ENCODE measurements around the gene OSBPL10. TPM values are rescaled to one million over a fixed set of nuclear protein-coding genes. Genes with fewer than 3 reads are reported as not detected.

OSBPL10 gene
- total and polyA plus RNA-seq, 5 experiments from 2014 or later: 0.03 to 11.2 (median 0.08) TPM

DNA sequence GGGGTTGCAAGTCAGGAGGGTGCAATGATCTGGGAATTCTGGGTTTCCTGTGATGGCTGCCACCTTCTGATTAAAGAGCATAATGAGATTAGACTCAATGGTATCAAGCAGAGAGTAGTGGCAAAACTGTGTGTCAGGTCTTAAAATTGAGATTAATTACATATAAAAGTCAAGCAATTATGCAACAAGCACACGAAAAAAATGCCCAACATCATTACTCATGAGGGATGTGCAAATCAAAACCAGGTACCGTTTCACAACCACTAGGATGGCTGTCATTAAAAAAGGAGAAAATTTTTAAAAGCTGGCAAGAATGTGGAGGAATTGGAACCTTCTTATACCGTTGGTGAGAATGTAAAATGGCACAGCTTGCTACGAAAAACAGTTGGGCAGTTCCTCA, 205.0 kb downstream of the OSBPL10 start:
- POLR2A ChIA-PET: no interaction called here
- H3K36me3 Mint-ChIP-seq: peaks cover 0 to 5% (median 0%) of the 10 kb centered on the region in 3 donors
- no peak overlapping the region for H3K27ac Mint-ChIP-seq
- H3K4me1 Mint-ChIP-seq: peaks cover 0 to 6% (median 0%) of the 10 kb centered on the region in 4 donors
- H3K27me3 Mint-ChIP-seq: peaks cover 0 to 30% (median 4%) of the 10 kb centered on the region in 5 donors
- H3K9me3 Mint-ChIP-seq: peaks cover 0 to 11% (median 0%) of the 10 kb centered on the region in 9 donors
- H3K4me3 Mint-ChIP-seq: no peak overlapping the region
- DNase-seq: no peak
- no peak for ATAC-seq

DNA sequence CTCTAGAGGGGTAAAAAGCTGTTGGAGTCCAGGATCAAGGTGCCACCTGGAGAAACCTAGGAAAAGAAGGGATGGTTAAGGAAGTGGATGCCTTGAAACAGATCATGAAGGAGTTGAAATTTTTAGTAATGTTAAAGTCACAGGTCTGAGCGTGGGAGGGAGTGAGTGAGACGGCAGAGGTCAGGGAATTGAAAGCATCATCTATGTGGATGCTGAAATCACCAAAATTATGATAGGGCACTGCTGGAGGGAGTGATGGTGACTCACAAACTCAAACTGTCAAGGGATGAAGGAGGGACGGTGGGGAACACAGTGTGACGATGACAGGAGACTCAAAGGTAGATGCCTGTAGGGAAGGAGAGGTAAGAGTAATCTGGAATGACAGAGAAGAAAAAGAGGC, 205.7 kb downstream of the OSBPL10 start:
- Mint-ChIP-seq H3K36me3 (peaks cover 0 to 5% (median 0%) of the 10 kb centered on the region in 3 donors), H3K27me3 (peaks cover 0 to 26% (median 4%) of the 10 kb centered on the region in 5 donors), H3K4me3 (no peak overlapping the region), H3K9me3 (peaks cover 0 to 11% (median 0%) of the 10 kb centered on the region in 9 donors), H3K4me1 (peaks cover 0 to 6% (median 0%) of the 10 kb centered on the region in 4 donors), H3K27ac (peak overlapping the region in 1 of 10 donors; percentile 28)
- ATAC-seq: no peak
- DNase-seq: no peak
- POLR2A ChIA-PET: no interaction called here

DNA sequence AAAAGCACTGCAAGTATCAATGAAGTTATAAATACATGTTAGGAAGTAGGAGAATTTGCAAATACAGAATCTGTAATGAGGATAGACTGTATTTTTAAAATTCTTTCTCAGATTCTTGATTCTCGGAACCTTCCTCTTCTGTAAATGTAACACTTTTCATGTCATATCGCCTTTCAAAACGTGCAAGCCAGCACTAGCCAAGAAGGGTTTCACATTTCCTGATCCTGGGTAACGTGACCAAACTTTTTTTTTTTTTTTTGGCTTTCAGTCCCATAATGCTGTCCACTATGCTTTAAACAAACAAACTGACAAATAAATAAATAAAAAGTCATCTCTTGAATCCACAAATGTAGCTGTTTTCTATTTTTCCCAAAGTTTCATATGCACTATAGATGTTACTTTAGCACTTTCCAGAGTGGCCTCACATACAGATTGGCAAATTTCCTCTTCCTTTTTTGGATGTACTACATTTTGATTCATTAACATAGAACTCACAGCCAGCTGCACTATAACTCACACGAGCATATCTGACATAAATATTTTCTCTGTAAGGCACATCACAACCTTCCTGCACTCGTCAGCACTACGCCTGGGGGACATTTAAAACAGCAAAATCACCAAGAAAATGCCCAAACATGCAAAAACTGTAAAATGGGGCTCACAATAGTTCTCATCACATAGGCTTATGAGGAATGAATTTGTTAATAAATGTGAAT, 208.1 kb downstream of the OSBPL10 start:
- Mint-ChIP-seq H3K4me1 (peaks cover 2 to 6% (median 2%) of the 10 kb centered on the region in 4 donors), H3K4me3 (no peak overlapping the region), H3K27ac (no peak overlapping the region), H3K27me3 (peaks cover 0 to 13% (median 4%) of the 10 kb centered on the region in 5 donors), H3K9me3 (peaks cover 0 to 6% (median 0%) of the 10 kb centered on the region in 9 donors), H3K36me3 (no peaks in the 10 kb centered on the region)
- no peak for ATAC-seq
- no peak for DNase-seq
- POLR2A ChIA-PET: no interaction called here

DNA sequence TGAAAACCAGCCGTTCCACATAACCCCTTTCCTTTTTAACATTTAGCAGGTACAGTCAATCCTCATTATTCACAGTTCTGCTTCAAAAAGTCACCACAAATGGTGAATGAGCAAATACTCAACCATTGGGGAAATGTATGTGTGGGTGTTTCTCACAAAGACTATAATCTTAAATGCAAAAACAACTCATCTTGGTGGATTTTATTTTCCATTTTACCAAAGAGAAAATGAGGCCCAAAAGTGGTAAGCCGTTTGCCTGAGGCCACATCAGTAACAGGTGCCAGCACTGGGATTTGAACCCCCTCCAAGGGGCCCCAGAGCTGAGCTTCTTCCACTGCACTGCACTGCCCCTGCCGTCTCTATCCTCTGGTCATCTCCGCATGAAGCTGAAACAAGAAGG, 208.8 kb downstream of the OSBPL10 start:
- no peaks in the 10 kb centered on the region for H3K36me3 Mint-ChIP-seq
- ATAC-seq (no peak), DNase-seq (no peak)
- peaks cover 0 to 11% (median 4%) of the 10 kb centered on the region in 5 donors for H3K27me3 Mint-ChIP-seq
- H3K9me3 Mint-ChIP-seq: peaks cover 0 to 2% (median 0%) of the 10 kb centered on the region in 9 donors
- POLR2A ChIA-PET: no interaction called here
- no peak overlapping the region for H3K4me3 Mint-ChIP-seq
- peaks cover 2 to 6% (median 2%) of the 10 kb centered on the region in 4 donors for H3K4me1 Mint-ChIP-seq
- no peak overlapping the region for H3K27ac Mint-ChIP-seq

DNA sequence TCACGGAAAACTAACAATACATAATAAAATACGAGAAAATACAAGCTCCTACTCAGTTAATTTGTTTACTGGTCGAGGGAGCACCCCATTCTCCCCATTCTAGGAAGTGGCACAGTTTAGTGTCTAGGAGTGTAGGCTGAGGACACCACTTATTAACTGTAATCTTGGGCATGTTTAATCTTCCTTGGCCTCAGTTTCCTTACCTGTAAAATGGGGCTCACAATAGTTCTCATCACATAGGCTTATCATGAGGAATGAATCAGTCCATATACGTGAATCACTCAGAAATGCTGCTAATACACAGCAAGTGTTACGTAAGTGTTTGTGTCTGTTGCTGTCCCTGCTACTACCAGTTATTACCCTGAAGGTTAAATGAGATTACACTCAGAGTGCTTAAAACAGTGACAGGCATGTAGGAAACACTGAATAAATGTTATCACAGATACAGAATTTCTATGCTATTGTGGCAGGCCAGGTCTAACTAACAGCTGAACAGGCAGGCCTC, 210.2 kb downstream of the OSBPL10 start:
- no peak overlapping the region for H3K27ac Mint-ChIP-seq
- H3K4me3 Mint-ChIP-seq: no peak overlapping the region
- ATAC-seq: no peak
- peaks cover 0 to 11% (median 4%) of the 10 kb centered on the region in 5 donors for H3K27me3 Mint-ChIP-seq
- no peaks in the 10 kb centered on the region for H3K36me3 Mint-ChIP-seq
- peaks cover 0 to 2% (median 0%) of the 10 kb centered on the region in 9 donors for H3K9me3 Mint-ChIP-seq
- peaks cover 2 to 6% (median 3%) of the 10 kb centered on the region in 4 donors for H3K4me1 Mint-ChIP-seq
- no peak for DNase-seq
- POLR2A ChIA-PET: no interaction called here

DNA sequence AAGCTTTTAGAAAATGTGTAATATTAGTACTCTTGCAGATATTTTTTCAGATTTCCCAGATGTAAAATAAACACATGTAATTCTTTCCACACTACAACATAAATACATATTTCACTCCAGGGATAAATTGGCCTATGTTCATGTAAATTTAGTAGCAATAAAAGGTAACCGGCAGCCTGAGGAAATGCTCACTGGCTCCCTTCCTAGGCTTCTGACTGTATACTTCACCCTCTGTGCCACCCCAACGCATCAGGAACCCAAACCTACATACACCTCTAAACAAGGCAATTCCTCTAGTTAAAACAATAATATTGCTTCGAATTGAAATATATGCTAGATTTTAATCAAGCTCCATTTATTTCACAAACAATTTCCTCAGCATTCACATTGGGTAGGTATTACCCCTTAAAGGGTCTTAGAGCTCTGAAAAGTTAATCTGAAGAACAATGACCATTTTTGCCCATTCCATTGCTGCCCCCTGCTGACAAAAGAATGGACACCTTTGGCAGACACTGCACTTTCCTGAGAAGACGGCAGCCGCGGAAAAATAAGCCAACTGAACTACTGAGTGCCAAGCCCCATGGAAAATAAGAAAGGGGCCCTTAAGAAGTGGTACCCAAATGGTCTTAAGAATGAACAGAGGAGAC, 212.5 kb downstream of the OSBPL10 start:
- no peak overlapping the region for H3K27ac Mint-ChIP-seq
- no peaks in the 10 kb centered on the region for H3K9me3 Mint-ChIP-seq
- no peak overlapping the region for H3K4me3 Mint-ChIP-seq
- no peaks in the 10 kb centered on the region for H3K36me3 Mint-ChIP-seq
- DNase-seq: peak; percentile 5 to 68 (median 44)
- ATAC-seq: peak; percentile 47 to 49
- POLR2A ChIA-PET: no interaction called here
- H3K4me1 Mint-ChIP-seq: peaks cover 2 to 6% (median 3%) of the 10 kb centered on the region in 4 donors
- H3K27me3 Mint-ChIP-seq: peaks cover 0 to 2% (median under 1%) of the 10 kb centered on the region in 5 donors

DNA sequence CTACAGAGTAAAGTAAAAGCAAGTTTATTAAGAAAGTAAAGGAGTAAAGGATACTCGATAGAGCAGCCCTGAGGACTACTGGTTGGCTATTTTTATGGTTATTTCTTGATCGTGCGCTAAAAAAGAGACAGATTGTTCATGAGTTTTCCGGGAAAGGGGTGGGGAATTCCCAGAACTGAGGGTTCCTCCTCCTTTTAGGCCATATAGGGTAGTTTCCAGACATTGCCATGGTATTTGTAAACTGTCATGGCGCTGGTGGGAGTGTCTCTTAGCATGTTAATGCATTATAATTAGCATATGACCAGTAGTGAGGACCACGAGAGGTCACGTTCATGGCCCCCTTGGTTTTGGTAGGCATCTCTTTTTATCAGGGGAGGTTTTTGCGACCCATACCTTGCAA, 213.1 kb downstream of the OSBPL10 start:
- ATAC-seq (no peak), DNase-seq (no peak)
- no peaks in the 10 kb centered on the region for H3K9me3 Mint-ChIP-seq
- peaks cover 0 to 2% (median 0%) of the 10 kb centered on the region in 5 donors for H3K27me3 Mint-ChIP-seq
- no peak overlapping the region for H3K27ac Mint-ChIP-seq
- H3K36me3 Mint-ChIP-seq: no peaks in the 10 kb centered on the region
- POLR2A ChIA-PET: no interaction called here
- no peak overlapping the region for H3K4me3 Mint-ChIP-seq
- H3K4me1 Mint-ChIP-seq: peaks cover 2 to 6% (median 3%) of the 10 kb centered on the region in 4 donors

DNA sequence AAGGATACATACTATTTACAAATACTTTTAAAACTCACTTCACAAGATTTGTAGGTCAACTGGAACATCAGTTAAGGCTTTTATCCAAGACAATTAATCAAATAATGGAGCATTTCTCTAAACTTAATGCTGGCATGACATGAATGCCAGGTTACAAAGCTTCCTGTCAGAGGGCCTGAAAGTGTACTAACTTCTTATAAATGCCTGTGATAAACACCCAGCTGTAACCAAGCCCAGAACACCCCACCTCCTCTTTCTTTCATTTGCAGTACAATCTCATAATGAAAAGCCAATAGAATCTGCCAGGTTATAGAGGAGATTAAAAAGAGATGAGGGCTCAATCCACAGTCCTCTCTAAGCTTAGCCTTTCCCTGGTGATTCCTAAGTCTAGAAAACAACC, 214.4 kb downstream of the OSBPL10 start:
- Mint-ChIP-seq H3K4me1 (peaks cover 2 to 8% (median 4%) of the 10 kb centered on the region in 4 donors), H3K36me3 (no peaks in the 10 kb centered on the region), H3K9me3 (no peaks in the 10 kb centered on the region), H3K27ac (no peak overlapping the region), H3K27me3 (peaks cover 0 to 2% (median 0%) of the 10 kb centered on the region in 5 donors), H3K4me3 (no peak overlapping the region)
- ATAC-seq (no peak), DNase-seq (no peak)
- POLR2A ChIA-PET: interaction anchor here (0.7 kb wide), 1 partner anchor 26 kb away, joined by 8 read pairs; no protein-coding TSS in a partner anchor

DNA sequence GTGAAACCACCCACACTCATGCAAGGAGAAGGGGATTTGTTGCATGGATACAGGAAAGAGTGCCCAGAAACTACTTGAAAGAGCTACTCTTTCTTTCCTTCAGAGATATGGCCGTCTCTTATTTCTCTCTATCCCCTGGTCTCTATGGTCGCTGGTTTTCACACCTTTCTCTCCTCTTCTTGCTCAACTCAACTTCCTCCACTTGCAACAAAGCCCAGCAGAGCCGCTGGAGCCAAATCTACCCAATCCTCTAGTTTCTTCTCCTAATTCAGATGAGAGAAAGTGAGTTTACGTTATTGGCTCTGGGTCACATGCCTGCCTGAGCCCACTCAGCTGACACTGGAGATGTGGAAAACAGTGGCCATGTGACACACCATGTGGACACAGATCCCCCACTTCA, 215.2 kb downstream of the OSBPL10 start:
- DNase-seq (no peak), ATAC-seq (no peak)
- H3K27me3 Mint-ChIP-seq: peaks cover 0 to 2% (median 0%) of the 10 kb centered on the region in 5 donors
- POLR2A ChIA-PET: interaction anchor here (0.7 kb wide), 1 partner anchor 26 kb away, joined by 8 read pairs; no protein-coding TSS in a partner anchor
- H3K9me3 Mint-ChIP-seq: no peaks in the 10 kb centered on the region
- H3K36me3 Mint-ChIP-seq: no peaks in the 10 kb centered on the region
- H3K4me3 Mint-ChIP-seq: no peak overlapping the region
- H3K4me1 Mint-ChIP-seq: peaks cover 2 to 8% (median 4%) of the 10 kb centered on the region in 4 donors
- H3K27ac Mint-ChIP-seq: no peak overlapping the region

DNA sequence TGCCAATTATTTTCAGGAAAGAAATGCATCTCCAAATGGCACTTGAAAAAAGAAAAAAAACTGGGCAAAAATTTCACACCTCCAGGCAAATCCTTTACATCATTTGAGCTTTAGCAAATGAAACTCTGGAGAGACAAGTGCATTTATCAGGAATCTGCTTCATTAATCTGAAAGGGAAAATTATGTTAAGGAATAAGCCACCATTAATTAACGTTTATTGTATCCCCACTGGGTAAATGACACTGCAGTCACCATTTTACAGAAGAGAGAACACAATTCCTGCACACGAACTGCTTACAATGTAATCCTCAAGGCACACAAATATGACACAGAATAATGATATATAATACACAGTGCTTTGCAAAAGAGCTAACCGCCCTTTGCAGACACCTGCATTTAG, 217.3 kb downstream of the OSBPL10 start:
- no peak overlapping the region for H3K4me3 Mint-ChIP-seq
- ATAC-seq (no peak), DNase-seq (no peak)
- peaks cover 0 to 6% (median under 1%) of the 10 kb centered on the region in 4 donors for H3K4me1 Mint-ChIP-seq
- H3K27ac Mint-ChIP-seq: no peak overlapping the region
- peaks cover 0 to under 1% (median 0%) of the 10 kb centered on the region in 5 donors for H3K27me3 Mint-ChIP-seq
- no peaks in the 10 kb centered on the region for H3K9me3 Mint-ChIP-seq
- H3K36me3 Mint-ChIP-seq: no peaks in the 10 kb centered on the region
- POLR2A ChIA-PET: no interaction called here

DNA sequence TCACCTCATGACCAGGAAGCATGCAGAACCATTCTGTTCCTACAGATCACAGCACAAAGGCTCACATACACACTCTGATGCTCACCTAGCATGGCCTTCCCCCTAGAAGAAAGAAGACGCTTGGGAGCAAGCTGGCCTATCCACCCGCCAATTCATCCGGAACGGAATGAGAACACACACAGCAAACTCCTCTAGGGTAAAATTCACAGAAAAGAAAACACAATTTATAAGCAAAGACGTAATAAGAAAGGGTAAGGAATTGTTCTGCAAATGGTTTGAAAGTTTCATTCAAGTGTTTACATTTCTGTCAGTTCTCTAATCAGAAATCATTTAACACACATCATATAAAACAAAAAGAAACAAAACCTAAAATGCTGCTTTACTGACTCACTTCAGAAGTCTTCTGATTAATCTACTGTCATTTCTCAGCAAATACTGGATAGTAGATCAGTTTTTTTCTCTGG, 218.1 kb downstream of the OSBPL10 start:
- Mint-ChIP-seq H3K4me3 (no peak overlapping the region), H3K4me1 (peaks cover 0 to 6% (median under 1%) of the 10 kb centered on the region in 4 donors), H3K9me3 (no peaks in the 10 kb centered on the region), H3K36me3 (no peaks in the 10 kb centered on the region), H3K27ac (no peak overlapping the region), H3K27me3 (no peaks in the 10 kb centered on the region)
- POLR2A ChIA-PET: no interaction called here
- no peak for DNase-seq
- ATAC-seq: no peak

DNA sequence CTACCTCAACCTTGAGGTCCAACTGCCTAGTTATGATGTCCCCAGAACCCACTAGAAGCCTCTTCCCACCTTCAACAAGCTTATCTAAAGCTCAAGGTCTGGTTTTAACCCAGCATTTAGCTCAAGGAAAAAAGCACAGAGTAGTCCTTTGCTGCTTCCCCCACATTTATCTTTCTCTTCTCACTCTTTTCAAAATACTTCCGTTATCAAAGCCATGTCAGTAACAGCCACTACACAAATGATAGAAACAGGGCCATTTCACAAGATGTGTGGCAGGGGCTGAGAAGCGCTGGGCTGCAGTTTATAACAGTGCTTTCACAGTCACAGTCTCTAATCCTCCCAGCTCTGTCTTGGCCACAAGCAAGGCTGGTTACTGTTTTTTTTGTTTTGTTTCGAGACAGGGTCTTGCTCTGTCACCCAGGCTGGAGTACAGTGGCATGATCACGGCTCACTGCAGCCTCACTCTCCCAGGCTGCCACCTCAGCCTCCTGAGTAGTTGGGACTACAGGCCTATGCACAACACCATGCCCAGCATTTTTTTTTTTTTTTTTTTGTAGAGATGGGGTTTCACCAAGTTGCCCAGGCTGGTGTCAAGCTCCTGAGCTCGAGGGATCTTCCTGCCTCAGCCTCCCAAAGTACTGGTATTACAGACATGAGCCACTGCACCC, 218.8 kb downstream of the OSBPL10 start:
- DNase-seq (no peak), ATAC-seq (no peak)
- Mint-ChIP-seq H3K4me3 (no peak overlapping the region), H3K9me3 (no peaks in the 10 kb centered on the region), H3K4me1 (peaks cover 0 to 6% (median under 1%) of the 10 kb centered on the region in 4 donors), H3K36me3 (no peaks in the 10 kb centered on the region), H3K27me3 (no peaks in the 10 kb centered on the region), H3K27ac (peak overlapping the region in 1 of 10 donors; percentile 28)
- POLR2A ChIA-PET: interaction anchor here (0.7 kb wide), 1 partner anchor 414 kb away, joined by 4 read pairs; no protein-coding TSS in a partner anchor

All from naive thymus-derived CD8-positive, alpha-beta T cell (primary cell).